ENCODE measurements around the gene NGEF.
A peak's percentile ranks its signal among the peaks of the same experiment; 100 is the strongest.

Gene NGEF

DNA sequence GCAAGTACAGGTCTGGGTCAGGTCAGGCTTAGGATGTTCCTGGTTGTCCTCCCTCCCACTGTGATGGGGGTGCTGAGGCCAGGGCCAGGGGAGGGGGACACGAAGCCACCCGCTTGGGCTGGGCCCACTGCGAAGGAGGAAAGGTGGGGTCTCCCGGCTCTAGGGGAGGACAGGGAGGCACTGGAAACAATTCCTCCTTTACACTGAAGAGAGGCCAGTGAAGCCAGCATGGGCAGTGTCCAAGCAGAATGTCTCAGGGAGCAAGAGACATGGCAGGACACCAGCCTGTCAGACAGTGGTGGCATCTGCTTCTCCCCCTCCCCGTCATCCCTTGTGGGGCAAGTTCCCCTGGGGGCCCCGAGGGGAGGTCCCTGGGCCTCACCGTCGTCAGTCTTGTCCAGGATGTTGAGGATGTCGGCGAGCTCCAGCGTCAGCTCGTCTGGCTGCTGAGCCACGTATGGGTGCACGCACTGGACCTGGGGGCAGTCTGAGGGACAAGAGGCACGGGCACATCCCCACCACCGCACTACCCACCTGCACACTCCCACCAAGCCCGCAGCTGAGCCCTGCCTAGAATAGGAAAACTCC, 132.2 kb downstream of the NGEF start:
- no peak for DNase-seq

- DNase-seq: no peak
These were observed 133.2 kb downstream of the NGEF start for GRCh38 chr2:232879618-232880494.

- DNase-seq: no peak
These were observed 134.0 kb downstream of the NGEF start for GRCh38 chr2:232878855-232879617.

DNA sequence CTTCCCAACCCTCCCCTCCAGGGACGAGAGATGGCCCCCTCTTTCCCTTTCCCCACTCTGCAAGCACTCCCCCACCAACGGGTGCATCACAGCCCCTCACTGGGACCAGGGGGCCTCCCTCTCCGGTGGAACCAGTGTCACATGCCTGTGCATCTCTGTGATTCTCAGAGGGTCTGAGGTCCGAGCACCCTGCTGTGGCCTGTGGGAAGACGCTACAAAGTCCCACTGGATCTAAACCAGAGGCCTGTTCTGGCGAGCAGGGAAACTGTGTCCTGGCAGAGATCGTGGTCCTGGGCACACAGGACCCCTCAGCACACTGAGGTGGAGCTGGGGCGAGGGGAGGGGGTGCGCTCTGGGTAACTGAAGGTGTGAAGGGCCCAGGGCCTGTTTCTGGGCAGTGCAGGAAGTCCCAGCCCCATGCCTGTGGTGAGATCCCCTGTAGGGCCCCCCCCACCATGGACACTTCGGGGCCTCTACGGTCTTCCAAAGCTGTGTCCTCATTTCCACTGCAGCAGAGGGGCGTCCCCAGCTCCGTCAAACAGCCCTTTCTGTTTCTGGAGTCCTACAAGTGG, 135.0 kb downstream of the NGEF start:
- no peak for DNase-seq

GRCh38 chr2:232876978-232877441, 136.0 kb downstream of the NGEF start:
- no peak for DNase-seq

DNA sequence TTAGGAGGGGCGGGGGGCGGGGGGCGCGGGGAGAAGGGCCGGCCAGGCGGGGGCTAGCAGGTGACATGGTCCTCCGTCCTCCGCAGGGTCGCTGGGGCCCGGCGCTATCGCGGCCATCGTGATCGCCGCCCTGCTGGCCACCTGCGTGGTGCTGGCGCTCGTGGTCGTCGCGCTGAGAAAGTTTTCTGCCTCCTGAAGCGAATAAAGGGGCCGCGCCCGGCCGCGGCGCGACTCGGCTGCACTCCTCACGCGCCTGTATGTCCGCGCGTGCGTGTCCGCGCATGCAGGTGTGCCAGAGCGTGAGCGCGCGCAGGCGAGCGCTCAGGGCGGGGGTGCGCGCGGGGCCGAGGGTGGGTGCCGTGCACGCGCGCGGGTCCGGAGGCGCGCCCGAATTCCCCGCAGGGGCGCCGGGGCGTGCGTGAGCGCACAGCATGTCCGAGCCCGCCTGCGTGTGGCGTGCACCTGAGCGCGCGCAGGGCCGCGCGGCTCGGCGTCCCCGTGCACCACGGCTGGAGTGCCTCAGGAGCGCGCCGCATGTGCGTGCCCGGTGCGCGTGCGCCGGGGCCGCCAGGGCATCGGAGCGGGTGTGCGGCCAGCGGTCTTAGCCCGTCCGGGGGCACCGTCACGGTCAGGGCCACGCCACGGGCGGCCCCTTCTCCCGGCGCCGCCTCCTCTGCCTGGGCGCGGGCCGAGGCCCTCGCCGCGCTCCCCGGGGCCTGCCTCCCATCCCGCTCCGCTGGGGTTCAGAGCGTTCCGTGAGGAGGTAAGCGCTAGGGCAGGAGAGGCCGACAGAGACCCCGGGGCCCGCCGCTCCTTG, 136.7 kb downstream of the NGEF start:
- DNase-seq: no peak

GRCh38 chr2:232875256-232876121, 137.6 kb downstream of the NGEF start:
- no peak for DNase-seq

DNA sequence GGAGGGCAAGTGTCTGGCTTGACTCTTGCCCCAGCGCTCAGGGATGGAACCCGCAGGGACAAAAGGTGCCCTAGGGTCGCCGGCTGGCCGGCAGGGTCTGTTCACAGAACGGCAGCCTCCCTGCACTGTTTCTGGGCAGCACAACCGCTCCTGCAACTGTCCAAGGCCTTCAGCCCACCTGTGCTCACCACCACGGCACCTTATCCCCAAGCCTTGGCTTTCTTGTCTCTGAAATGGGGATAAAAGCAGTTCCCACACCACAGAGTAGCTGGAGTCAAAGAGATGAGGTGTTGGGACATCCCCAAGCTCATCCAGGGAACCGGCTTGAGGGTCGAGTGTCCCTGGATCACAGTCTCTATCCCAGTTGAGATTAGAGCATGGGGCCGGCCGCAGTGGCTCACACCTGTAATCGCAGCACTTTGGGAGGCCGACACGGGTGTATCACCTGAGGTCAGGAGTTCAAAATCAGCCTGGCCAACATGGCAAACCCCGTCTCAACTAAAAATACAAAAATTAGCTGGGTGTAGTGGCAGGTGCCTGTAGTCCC, 138.3 kb downstream of the NGEF start:
- no peak for DNase-seq

DNA sequence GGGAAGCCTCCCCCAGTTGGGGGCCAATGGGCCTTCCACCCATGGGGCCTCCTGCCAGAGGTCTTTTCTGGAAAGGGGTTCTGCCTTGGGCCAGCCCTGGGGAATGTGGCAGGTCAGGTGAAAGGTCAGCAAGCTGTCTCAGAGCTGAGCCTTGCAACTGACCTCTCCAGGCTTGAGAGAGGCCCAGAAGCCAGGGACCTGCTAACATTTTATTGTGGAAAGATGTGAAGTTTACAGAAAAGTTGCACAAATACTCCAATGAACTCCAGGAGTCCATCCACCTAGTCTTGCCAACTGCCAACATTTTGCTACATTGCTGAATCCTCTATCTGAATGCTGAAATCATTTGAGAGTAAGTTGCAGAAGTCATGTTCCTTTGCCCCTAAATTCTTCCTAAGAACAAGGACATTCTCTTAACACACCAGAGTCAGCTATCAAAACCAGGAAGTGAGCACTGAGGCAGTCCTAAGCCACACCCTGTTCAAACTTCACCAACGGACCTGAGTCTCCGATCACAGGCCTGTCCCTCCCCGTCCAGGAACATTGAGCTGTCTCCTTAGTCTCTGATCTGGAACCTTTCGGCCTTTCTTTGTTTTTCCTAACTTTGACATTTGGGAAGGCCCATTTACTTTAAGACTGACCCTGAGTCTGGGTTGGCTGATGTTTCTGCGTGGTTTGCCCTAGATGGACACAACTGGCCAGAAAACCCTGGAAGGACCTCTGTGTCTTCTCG, 139.0 kb downstream of the NGEF start:
- DNase-seq: no peak

- no peak for DNase-seq
These were observed 139.7 kb downstream of the NGEF start for GRCh38 chr2:232873292-232873908.

GRCh38 chr2:232872826-232873225, 140.2 kb downstream of the NGEF start:
- no peak for DNase-seq

DNA sequence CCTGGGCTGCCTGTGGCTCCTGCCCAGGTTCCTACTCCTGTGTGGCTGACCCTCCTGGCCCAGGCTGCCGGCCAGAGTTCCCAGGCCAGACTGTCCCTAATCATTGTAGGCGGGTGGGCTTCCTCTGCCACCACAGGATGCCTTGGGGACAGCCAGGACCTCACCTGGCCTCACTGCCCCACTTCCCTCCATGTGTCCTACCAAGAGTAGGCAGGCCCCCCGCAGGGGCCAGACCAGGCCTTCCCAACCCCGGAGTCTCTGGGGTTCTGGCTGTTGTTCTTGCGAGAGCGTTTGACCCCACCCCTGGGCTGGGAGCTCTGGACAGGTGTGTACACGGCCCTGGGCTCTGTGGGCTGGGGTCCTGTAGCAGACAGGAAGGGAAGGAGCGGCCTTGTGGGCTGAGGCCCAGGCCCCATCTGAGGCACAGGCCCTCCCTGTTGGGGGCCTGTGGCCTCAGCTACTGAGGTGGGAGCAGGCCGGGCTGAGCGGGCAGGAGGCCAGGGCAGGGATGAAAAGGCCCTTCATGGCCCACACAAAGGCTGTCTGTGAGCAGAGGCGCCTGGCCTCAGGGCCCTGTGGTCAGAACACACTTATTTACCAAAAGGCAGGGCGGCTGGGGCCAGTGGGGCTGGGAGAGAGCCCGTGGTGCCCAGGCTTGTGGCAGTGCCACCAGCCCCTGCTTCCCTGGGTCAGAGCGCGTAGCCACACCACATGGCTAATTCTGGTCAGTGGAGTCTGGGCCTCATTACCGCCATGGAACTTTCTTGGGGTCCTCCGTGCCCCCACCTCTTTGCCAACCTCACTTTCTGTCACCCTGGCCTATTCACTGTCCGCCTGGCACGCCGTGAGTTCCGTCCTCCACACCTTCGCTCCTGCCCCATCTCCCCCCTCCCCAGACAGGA, 141.0 kb downstream of the NGEF start:
- DNase-seq: peak; percentile 69

- DNase-seq: no peak
These were observed 141.6 kb downstream of the NGEF start for GRCh38 chr2:232871418-232871834.

- no peak for DNase-seq
These were observed 142.2 kb downstream of the NGEF start for GRCh38 chr2:232870766-232871371.

DNA sequence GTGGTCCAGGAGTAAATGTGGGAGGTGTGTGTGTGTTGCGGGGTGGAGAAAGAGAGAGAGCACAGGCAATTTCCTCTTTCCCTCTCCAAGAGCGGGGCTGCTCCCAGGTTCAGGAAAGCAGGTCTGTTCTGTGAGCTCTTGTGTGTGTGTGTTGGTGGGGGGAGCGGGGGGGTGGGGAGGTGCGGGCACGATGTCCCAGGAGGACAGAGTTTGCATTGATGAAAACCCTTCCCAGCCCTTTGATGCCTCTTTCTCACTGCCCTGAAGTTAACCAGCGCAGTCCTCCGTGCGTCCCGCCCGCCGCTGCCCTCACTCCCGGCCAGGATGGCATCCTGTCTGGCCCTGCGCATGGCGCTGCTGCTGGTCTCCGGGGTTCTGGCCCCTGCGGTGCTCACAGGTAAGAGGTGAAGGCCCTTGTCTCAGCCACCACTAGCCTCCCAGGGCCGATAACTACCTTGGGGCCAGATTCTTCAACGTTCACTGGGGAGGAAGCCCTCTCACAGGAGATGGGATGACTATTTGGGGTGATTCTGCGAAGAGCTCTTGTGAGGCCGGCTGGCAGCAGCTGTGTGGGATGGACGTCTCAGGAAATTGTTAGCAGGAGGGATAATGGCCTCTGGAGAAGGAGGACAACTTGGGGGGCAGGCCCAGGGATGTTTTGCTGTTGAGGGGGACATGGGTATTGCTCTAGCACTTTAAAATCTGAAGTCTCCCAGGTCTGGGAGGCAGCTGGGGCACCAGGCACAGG, 142.9 kb downstream of the NGEF start, which contains the start of gene SNORC:
Gene SNORC, plus strand, starts transcription at position 247 of the 748 bp plus-strand sequence. Its CDS starts 78 bp downstream, at position 325.
- no peak for DNase-seq

DNA sequence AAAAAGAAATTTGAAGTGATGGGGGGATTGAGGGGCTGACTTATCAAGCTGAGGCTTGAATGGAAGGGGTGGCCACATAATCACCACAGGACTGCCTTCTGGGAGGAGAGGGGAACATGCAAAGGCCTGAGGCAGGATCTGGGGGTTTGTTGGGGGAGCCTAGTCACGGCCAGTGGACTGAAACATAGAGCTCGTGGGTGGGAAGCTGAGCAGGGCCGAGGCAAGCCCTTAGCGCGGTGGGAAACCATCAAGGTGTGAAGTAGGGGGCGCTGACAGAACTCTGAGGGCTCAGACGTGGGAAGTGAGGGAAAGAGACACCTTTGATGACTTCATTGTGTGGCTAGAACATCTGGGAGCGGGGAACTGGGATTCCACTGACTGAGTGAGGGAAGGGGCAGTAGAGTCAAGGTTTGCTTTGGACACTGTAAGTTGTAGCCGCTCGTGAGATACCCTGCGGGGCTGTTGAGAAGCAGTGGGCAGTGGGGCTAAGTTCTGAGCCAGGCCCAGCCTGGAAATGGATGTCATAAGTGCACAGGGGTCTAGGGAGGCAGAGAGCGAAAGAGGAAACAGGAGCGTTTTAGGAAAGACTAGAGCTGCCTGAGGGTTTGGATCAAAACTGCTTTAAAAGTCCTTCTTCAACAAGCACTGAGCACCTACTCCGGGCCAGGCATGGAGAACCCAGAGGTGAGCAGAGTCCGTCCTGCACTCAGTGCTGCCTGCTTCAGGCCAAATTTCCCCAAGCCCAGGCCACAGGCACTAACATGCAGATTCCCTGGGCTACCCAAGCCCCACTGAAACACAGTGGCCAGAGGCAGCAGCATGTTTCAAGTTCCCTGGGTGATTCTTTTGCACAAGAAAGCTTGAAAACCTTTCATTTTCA, 143.7 kb downstream of the NGEF start:
- DNase-seq: no peak

Data from femur (tissue), 1 donor.